K562 (cell line): ENCODE measurements around the gene C16orf78. TPM values are rescaled to one million over a fixed set of nuclear protein-coding genes. Genes with fewer than 3 reads are reported as not detected.

ENCODE experiments used
- ATAC-seq: fragments of 200-7000 bp; cut with Tn5 transposase; 3 replicates; pipeline ENCODE4 v1.9.1; 2020; ENCODE audit warnings: moderate library complexity
- BruUV-seq: library from RNA; stranded (reverse); fragments of 400-500 nt; replicated peaks from 2 replicates; lab custom pipeline; 2021; lab: Mats Ljungman, UMichigan
- CTCF ChIA-PET: fragments of 300-600 bp; formaldehyde crosslinking; extraction: SDS; loops from one replicate; lab custom pipeline; 2021; ENCODE audit warnings: low intra/inter-chr PET ratio; lab: Yijun Ruan, JAX
- POLR2A ChIA-PET: fragments of 300-600, 350-650 bp; sonication (Branson Sonifier 250); formaldehyde crosslinking; extraction: SDS; loops from one replicate; lab custom pipeline; 2021; ENCODE audit warnings: antibody characterized with exemption, inconsistent platforms; lab: Yijun Ruan, JAX
- DNase-seq, 4 experiments: peaks; one replicate each; pipeline versions ENCODE4 v3.0.0 to v3.0.0-alpha.2; 2011 to 2018; ENCODE audit warnings: low spot score in 3 of 4, mixed read lengths in 3 of 4; ENCODE audit errors: extremely low read depth in 1 of 4
- FAIRE-seq: peaks from 2 replicates; lab custom pipeline; 2011; peaks lifted over from hg19 to GRCh38; lab: Jason Lieb, UNC
- H2AFZ ChIP-seq: 2 replicates; pipeline ENCODE4 v1.6.0; 2011; ENCODE audit warnings: low read depth, low read length, control low read depth, inconsistent platforms
- H3K27ac ChIP-seq: fragments of 200-600 bp; 3 replicates; pipeline ENCODE4 v1.8.0; 2011; ENCODE audit warnings: low read depth, mild to moderate bottlenecking, control low read depth, inconsistent platforms, low read length, moderate library complexity, mixed read lengths; ENCODE audit errors: extremely low read depth
- H3K27me3 ChIP-seq, 2 experiments: fragments of 300-600 bp in 1 of 2; 2 replicates in 1 of 2; 3 replicates in 1 of 2; pipeline versions ENCODE4 v1.6.0 to v1.8.0; 2011; ENCODE audit warnings: inconsistent platforms in 2 of 2, low read length in 2 of 2, mild to moderate bottlenecking in 1 of 2, mixed read lengths in 1 of 2, moderate library complexity in 1 of 2; ENCODE audit not compliant: control insufficient read depth in 2 of 2, insufficient read depth in 2 of 2
- H3K36me3 ChIP-seq: fragments of 300-600 bp; 3 replicates; pipeline ENCODE4 v1.8.0; 2011; ENCODE audit warnings: mild to moderate bottlenecking, low read length, inconsistent platforms; ENCODE audit not compliant: control insufficient read depth, insufficient read depth
- H3K4me1 ChIP-seq, 2 experiments: fragments of 200-600 bp in 1 of 2; replicated peaks in 1 of 2; 2 replicates in 1 of 2; 3 replicates in 1 of 2; pipeline versions ENCODE4 v1.5.1 to v1.8.0; 2011; ENCODE audit warnings: inconsistent platforms in 2 of 2, low read length in 2 of 2, mild to moderate bottlenecking in 1 of 2, mixed read lengths in 1 of 2, moderate library complexity in 1 of 2; ENCODE audit not compliant: control insufficient read depth in 2 of 2, insufficient read depth in 2 of 2
- H3K4me2 ChIP-seq: 2 replicates; pipeline ENCODE4 v1.6.1; 2011; ENCODE audit warnings: low read length, control low read depth, inconsistent platforms, mixed read lengths; ENCODE audit not compliant: insufficient read depth
- H3K4me3 ChIP-seq: fragments of 200-600 bp; sonication (generic), shearing (Covaris generic); 2 replicates; pipeline ENCODE4 v1.5.1; 2016; ENCODE audit warnings: control low read depth, inconsistent platforms
- H3K79me2 ChIP-seq: fragments of 200-600 bp; 3 replicates; pipeline ENCODE4 v1.8.0; 2011; ENCODE audit warnings: low read length, inconsistent platforms; ENCODE audit not compliant: control insufficient read depth, insufficient read depth
- H3K9ac ChIP-seq, 2 experiments: 2 replicates each; pipeline versions ENCODE4 v1.6.0 to v1.6.1; 2011; ENCODE audit warnings: low read depth in 2 of 2, low read length in 2 of 2, control low read depth in 1 of 2, inconsistent platforms in 1 of 2, mild to moderate bottlenecking in 1 of 2, mixed read lengths in 1 of 2; ENCODE audit not compliant: insufficient read depth in 1 of 2
- H3K9me1 ChIP-seq: one replicate; pipeline ENCODE4 v1.6.0; 2011; ENCODE audit warnings: inconsistent platforms, mild to moderate bottlenecking, low read length, moderate library complexity; ENCODE audit not compliant: control insufficient read depth, insufficient read depth
- H3K9me3 ChIP-seq: replicated peaks from 2 replicates; pipeline ENCODE4 v1.5.1; 2011; ENCODE audit warnings: low read depth, low read length, inconsistent platforms; ENCODE audit not compliant: control insufficient read depth, insufficient read depth
- H4K20me1 ChIP-seq: replicated peaks from 2 replicates; pipeline ENCODE4 v1.6.1; 2011; ENCODE audit warnings: low read length, inconsistent platforms, mixed read lengths; ENCODE audit not compliant: control insufficient read depth, insufficient read depth
- CBX1 ChIP-seq: sonication (generic); IDR thresholded peaks from 2 replicates; pipeline ENCODE4 v1.6.1; 2016; ENCODE audit warnings: antibody characterized with exemption, low read depth, mild to moderate bottlenecking
- CBX2 ChIP-seq: fragments of 200-600 bp; sonication (generic); IDR thresholded peaks from one replicate; pipeline ENCODE4 v1.6.1; 2012; ENCODE audit warnings: mild to moderate bottlenecking, low read length, inconsistent platforms; ENCODE audit not compliant: insufficient read depth, poor library complexity, severe bottlenecking
- ERF ChIP-seq: fragments of 450-650 bp; formaldehyde crosslinking; IDR thresholded peaks from 2 replicates; pipeline ENCODE4 v1.4.0; 2020; ENCODE audit warnings: mild to moderate bottlenecking, mixed read lengths
- MXD1 ChIP-seq: fragments of 250-450 bp; sonication (Bioruptor Pico); IDR thresholded peaks from 2 replicates; pipeline ENCODE4 v1.8.0; 2021; ENCODE audit warnings: borderline replicate concordance, mild to moderate bottlenecking, moderate library complexity; ENCODE audit not compliant: poor library complexity, severe bottlenecking
- ZNF121 ChIP-seq: sonication (generic); formaldehyde crosslinking; conservative IDR thresholded peaks from 2 replicates; pipeline ENCODE4 v1.8.0; 2022; ENCODE audit warnings: missing genetic modification reagents
- WGBS: fragments of 100-300 bp; shearing (Covaris generic); methylation state at CpG from one replicate; pipeline ENCODE4 v1.1.6; 2016; ENCODE audit warnings: low coverage, mixed read lengths; ENCODE audit not compliant: insufficient coverage; ENCODE audit errors: missing lambda C conversion rate; 5-methylcytosine and 5-hydroxymethylcytosine counted together
- in situ Hi-C: fragments of 300-500 bp; cut with MboI; formaldehyde crosslinking; loops from 4 replicates; pipeline ENCODE4 v1.15.0; 2018; ENCODE audit warnings: inconsistent platforms, mixed read lengths
- intact Hi-C: fragments of 100-400 bp; cut with micrococcal nuclease; formaldehyde crosslinking; loops from 2 replicates; pipeline ENCODE4 v1.14.2; 2022
- polyA plus RNA-seq, 8 experiments: library from polyadenylated mRNA; depleted of rRNA in 4 of 8; stranded (reverse) in 5 of 8; unstranded in 3 of 8; fragments of >200 nt; fragmentation: Nextera tagmentation in 2 of 8; fragmentation: Illumina TruSeq in 1 of 8; extraction: Ambion mirVana in 2 of 8; extraction: Trizol in 1 of 8; gene quantifications; 2 replicates each; pipeline versions ENCODE4 v1.2.1 to v1.2.3, GENCODE V29; 2011 to 2014; ENCODE audit warnings: inconsistent platforms in 1 of 8, missing spikeins in 1 of 8
- total RNA-seq, 7 experiments: library from RNA; depleted of rRNA in 6 of 7; stranded (reverse); fragments of >200 nt in 6 of 7; fragmentation: Illumina TruSeq in 2 of 7; extraction: Trizol in 2 of 7; gene quantifications; 2 replicates each; pipeline versions ENCODE4 v1.2.1 to v1.2.3, GENCODE V29; 2011 to 2021; ENCODE audit warnings: low replicate concordance in 1 of 7

C16orf78 gene
- total and polyA plus RNA-seq, 9 of the 15 experiments (the other 6 are each of a cell fraction or from before 2014, with no cell fraction given) = not detected

GRCh38 chr16:49356728-49357488, 16.7 kb upstream of the C16orf78 start:
- Histone ChIP-seq H4K20me1 (no peaks in the 10 kb centered on the region), H3K27me3 (no peaks in the 10 kb centered on the region; a peak in 2 of 5 replicates), H2AFZ (no peak overlapping the region), H3K4me1 (no peaks in the 10 kb centered on the region), H3K9ac (no peak overlapping the region), H3K9me1 (no peaks in the 10 kb centered on the region), H3K9me3 (no peaks in the 10 kb centered on the region), H3K27ac (no peak overlapping the region), H3K4me3 (no peak overlapping the region), H3K4me2 (no peak overlapping the region), H3K79me2 (no peaks in the 10 kb centered on the region), H3K36me3 (no peaks in the 10 kb centered on the region)
- ATAC-seq = no peak
- no peak for FAIRE-seq
- 1% methylated on average over 20 of the region's 20 CpGs for WGBS
- CTCF ChIA-PET = no interaction called here
- POLR2A ChIA-PET = interaction anchor here (0.8 kb wide), 1 partner anchor 63 kb away, joined by 3 read pairs; no protein-coding TSS in a partner anchor
- TF ChIP-seq CBX2 (no peak), ERF (no peak), ZNF121 (CRISPR knock-in tag) (no peak), CBX1 (no peak), MXD1 (CRISPR knock-in tag) (no peak)
- in situ Hi-C loops = no loop called here
- BruUV-seq = no TSS peak
- DNase-seq = no peak
- intact Hi-C loops = no loop called here
